ENCODE data around the gene LRRC8E. TPM values are rescaled to one million over a fixed set of nuclear protein-coding genes. Genes with fewer than 3 reads are reported as not detected.
"Not testable (repeated sequence)": the region's sequence is repeated elsewhere in the genome, so short reads cannot be mapped to it uniquely, and the experiment has no call there.

The LRRC8E gene
- total RNA-seq, 1 donor from 2014 or later = 3.5 TPM

DNA sequence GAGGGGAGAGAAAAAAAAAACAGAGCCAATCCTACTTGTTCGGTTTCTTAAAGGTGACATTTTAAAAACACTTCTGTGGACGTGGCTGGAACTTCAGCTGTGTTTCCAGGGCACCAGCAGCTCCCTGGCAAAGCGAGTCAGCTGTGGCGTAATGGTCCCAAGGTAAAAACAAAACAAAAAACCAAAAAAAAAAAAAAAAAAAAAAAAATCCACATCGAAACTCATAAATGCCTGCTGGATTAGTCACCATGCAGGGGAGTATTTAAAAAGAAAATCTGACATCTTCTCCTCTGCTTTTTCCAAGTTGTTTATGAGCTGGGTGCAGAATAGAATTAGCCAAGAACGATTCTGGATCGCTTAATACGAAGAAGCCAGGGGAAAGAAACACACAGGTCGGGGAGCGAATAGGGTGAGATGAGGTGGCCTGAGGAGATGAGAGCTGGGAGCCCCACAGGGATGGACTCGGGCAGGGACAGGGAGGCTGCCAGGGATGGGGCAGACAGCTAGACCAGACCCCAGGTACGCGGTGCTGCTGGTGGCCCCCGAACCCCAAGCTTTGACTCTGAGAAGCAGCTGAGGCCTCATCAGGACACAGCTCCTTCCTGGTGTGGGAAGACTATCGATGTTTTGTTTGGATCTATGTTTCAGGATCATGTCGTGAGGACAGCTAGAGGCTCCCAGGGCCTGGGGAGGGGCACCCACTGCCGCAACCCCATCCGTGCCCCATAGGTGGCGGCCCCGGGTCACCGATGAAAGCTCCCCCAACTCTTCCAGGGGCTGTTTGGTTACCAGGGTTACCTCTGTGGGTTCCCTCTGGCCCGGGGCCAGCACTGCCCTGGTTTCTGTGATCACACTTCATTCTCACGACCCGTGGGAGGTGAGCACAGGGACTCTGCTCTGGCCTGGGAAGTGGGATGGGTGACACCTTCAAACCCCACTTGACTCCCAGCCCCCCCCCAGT is 40.7 kb downstream of the LRRC8E start:
- Mint-ChIP-seq H3K9me3 (ENCODE audit: unreplicated experiment) (no peaks in the 10 kb centered on the region), H3K36me3 (ENCODE audit: unreplicated experiment) (peaks cover 18% of the 10 kb centered on the region), H3K27me3 (ENCODE audit: unreplicated experiment) (no peaks in the 10 kb centered on the region), H3K4me3 (ENCODE audit: unreplicated experiment) (peak overlapping the region; percentile 56), H3K4me1 (ENCODE audit: unreplicated experiment) (peaks cover 36% of the 10 kb centered on the region), H3K27ac (ENCODE audit: unreplicated experiment) (peak overlapping the region; percentile 97)
- TF ChIP-seq, protein P1, sequence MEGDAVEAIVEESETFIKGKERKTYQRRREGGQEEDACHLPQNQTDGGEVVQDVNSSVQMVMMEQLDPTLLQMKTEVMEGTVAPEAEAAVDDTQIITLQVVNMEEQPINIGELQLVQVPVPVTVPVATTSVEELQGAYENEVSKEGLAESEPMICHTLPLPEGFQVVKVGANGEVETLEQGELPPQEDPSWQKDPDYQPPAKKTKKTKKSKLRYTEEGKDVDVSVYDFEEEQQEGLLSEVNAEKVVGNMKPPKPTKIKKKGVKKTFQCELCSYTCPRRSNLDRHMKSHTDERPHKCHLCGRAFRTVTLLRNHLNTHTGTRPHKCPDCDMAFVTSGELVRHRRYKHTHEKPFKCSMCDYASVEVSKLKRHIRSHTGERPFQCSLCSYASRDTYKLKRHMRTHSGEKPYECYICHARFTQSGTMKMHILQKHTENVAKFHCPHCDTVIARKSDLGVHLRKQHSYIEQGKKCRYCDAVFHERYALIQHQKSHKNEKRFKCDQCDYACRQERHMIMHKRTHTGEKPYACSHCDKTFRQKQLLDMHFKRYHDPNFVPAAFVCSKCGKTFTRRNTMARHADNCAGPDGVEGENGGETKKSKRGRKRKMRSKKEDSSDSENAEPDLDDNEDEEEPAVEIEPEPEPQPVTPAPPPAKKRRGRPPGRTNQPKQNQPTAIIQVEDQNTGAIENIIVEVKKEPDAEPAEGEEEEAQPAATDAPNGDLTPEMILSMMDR (IDR thresholded peaks at IDR 0.05) = peak; percentile 42
- DNase-seq (ENCODE audit: extremely low spot score, unreplicated experiment) = no peak

DNA sequence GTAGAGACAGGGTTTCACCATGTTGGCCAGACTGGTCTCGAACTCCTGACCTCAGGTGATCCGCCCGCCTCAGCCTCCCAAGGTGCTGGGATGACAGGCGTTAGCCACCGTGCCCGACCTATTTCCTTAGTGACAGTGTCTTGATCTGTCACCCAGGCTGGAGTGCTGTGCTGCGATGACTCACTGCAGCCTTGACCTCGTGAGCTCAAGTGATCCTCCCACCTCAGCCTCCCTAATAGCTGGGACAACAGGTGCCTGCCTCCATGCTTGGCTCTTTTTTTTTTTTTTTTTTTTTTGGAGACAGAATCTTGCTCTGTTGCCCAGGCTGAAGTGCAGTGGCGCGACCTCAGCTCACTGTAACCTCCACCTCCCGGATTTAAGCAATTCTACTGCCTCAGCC is 41.7 kb downstream of the LRRC8E start:
- not testable (repeated sequence) for H3K9me3 Mint-ChIP-seq (ENCODE audit: unreplicated experiment); DNase-seq (ENCODE audit: extremely low spot score, unreplicated experiment); H3K27me3 Mint-ChIP-seq (ENCODE audit: unreplicated experiment); H3K4me3 Mint-ChIP-seq (ENCODE audit: unreplicated experiment)
- peaks cover 23% of the 10 kb centered on the region for H3K36me3 Mint-ChIP-seq (ENCODE audit: unreplicated experiment)
- peak overlapping the region; percentile 97 for H3K27ac Mint-ChIP-seq (ENCODE audit: unreplicated experiment)
- peaks cover 33% of the 10 kb centered on the region for H3K4me1 Mint-ChIP-seq (ENCODE audit: unreplicated experiment)

DNA sequence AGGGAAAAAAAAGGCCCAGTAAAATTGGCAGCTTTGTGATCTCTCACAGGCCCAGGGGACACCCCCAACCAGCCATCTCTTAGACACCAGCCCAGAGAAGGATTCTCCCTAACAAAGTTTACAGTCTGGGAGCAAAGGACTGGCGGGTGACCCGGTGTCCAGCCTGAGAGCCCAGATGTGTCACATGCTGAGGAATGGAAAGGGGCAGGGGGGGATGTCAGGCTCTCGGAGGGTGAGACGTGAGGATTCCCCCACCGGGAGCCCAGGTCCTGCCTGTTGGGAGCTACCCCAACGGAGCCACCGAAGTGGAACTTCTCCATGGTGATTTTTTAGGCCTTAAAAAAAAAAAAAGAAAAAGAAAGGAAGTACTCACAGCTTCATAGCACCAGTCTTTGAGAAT is 42.5 kb downstream of the LRRC8E start:
- TF ChIP-seq, protein P1 (IDR thresholded peaks at IDR 0.05) = no peak
- Mint-ChIP-seq H3K36me3 (ENCODE audit: unreplicated experiment) (peaks cover 25% of the 10 kb centered on the region), H3K4me1 (ENCODE audit: unreplicated experiment) (peaks cover 32% of the 10 kb centered on the region), H3K9me3 (ENCODE audit: unreplicated experiment) (no peaks in the 10 kb centered on the region), H3K27ac (ENCODE audit: unreplicated experiment) (peak overlapping the region; percentile 34), H3K4me3 (ENCODE audit: unreplicated experiment) (no peak overlapping the region), H3K27me3 (ENCODE audit: unreplicated experiment) (no peaks in the 10 kb centered on the region)
- no peak for DNase-seq (ENCODE audit: extremely low spot score, unreplicated experiment)

DNA sequence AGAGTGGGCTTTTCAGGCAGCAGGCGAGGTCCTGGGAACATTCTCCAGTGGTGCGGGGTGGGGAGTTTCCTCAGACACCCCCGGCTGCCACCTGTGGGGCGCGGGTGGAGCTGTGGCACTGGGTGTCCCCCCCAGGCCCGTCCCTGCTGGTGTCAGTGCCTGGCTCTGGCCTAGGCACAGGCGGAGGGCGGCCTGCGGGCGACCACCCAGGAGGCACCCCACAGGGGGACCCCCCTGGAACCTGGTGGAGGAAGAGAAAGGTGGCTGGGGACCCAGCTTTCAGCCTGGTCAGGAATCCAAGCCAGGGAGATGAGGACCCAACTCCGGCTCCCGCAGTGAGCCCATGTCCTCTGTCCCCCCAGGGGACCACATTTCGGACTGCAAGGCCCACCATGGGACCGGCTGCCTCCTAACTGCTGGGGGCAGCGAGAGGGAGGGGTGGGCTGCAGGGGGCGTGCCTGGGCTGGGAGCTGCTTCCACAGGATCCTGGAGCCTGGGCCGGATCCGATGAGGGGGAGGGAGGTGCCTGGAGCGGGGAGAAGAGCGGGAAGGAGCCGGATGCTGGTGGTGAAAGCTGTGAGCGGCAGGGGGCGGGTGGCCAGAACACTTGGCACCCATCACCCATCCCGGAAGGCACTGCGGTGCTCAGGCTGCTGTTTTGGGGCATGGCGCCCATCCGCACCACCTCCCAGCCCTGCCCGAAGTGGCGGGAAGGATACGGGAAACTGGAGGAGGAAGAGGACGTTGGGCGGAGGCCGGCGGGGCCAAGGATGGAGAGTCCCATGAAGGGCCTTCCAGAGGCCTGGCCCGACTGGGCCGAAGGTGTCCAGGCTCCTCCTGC is 43.1 kb downstream of the LRRC8E start:
- TF ChIP-seq, protein P1 (IDR thresholded peaks at IDR 0.05) = no peak
- peaks cover 29% of the 10 kb centered on the region for H3K4me1 Mint-ChIP-seq (ENCODE audit: unreplicated experiment)
- no peak overlapping the region for H3K4me3 Mint-ChIP-seq (ENCODE audit: unreplicated experiment)
- DNase-seq (ENCODE audit: extremely low spot score, unreplicated experiment) = no peak
- H3K9me3 Mint-ChIP-seq (ENCODE audit: unreplicated experiment) = no peaks in the 10 kb centered on the region
- peaks cover 30% of the 10 kb centered on the region for H3K36me3 Mint-ChIP-seq (ENCODE audit: unreplicated experiment)
- no peaks in the 10 kb centered on the region for H3K27me3 Mint-ChIP-seq (ENCODE audit: unreplicated experiment)
- H3K27ac Mint-ChIP-seq (ENCODE audit: unreplicated experiment) = no peak overlapping the region

DNA sequence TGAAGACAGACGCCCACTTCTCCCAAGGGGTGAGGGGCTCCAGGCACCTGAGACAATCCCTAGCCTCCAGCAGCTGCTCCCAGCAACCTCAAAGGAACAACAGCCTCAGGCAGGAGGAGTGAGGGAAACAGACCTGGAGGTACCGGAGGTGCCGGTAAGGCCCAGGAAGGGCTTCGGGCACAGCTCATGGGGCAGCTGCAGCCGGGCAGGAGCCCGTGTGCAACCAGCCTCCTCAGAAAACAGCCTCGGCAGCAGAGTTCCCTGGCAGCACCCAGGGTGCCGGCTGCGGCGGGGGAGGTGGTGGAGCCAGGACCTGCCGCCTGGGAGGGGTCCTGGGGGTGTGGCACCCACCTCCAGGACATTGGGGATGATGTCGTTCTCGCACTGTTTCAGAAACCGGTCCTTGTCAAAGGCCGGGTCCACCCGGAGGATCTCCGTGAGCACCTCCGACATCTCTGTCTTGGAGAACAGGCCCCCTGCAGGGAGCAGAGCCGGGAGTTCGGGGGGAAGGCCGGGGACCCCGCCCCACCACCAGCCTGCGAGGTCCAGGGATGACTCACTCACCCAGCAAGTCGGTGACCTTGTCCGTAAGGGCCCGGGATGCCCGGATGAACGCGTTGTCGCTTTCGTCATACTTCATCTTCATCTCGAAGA is 44.1 kb downstream of the LRRC8E start:
- no peak overlapping the region for H3K4me3 Mint-ChIP-seq (ENCODE audit: unreplicated experiment)
- no peaks in the 10 kb centered on the region for H3K27me3 Mint-ChIP-seq (ENCODE audit: unreplicated experiment)
- H3K27ac Mint-ChIP-seq (ENCODE audit: unreplicated experiment) = no peak overlapping the region
- peaks cover 28% of the 10 kb centered on the region for H3K4me1 Mint-ChIP-seq (ENCODE audit: unreplicated experiment)
- DNase-seq (ENCODE audit: extremely low spot score, unreplicated experiment) = no peak
- peaks cover 31% of the 10 kb centered on the region for H3K36me3 Mint-ChIP-seq (ENCODE audit: unreplicated experiment)
- TF ChIP-seq, protein P1 (IDR thresholded peaks at IDR 0.05) = no peak
- no peaks in the 10 kb centered on the region for H3K9me3 Mint-ChIP-seq (ENCODE audit: unreplicated experiment)

All from osteocyte (in vitro differentiated cells).